Activated T-helper 2 cell treated with anti-CD3 and anti-CD28 coated beads, Interferon-gamma antibody, Interleukin-2, Interleukin-4, amounts not matched to agents 10 μg/mL and 5 μg/mL and 100 μg/mL, durations not matched to agents 14 hours and 24 hours and 36 hours (primary cell): ENCODE results near the gene AOPEP. TPM values are rescaled to one million over a fixed set of nuclear protein-coding genes. Genes with fewer than 3 reads are reported as not detected.

Source experiments
- DNase-seq: peaks from one replicate; pipeline ENCODE4 v3.0.0; 2021; ENCODE audit warnings: low spot score
- H3K27ac Mint-ChIP-seq: one replicate; pipeline ENCODE4 v1.8.0; 2021; ENCODE audit warnings: mixed read lengths
- H3K27me3 Mint-ChIP-seq: one replicate; pipeline ENCODE4 v1.8.0; 2021; ENCODE audit warnings: low read depth, mixed read lengths
- H3K36me3 Mint-ChIP-seq: one replicate; pipeline ENCODE4 v1.8.0; 2021; ENCODE audit warnings: low read depth, mixed read lengths
- H3K4me1 Mint-ChIP-seq: one replicate; pipeline ENCODE4 v1.8.0; 2021; ENCODE audit warnings: low read depth, mixed read lengths
- H3K4me3 Mint-ChIP-seq: one replicate; pipeline ENCODE4 v1.8.0; 2021; ENCODE audit warnings: low read depth, mild to moderate bottlenecking, moderate library complexity, mixed read lengths
- H3K9me3 Mint-ChIP-seq: one replicate; pipeline ENCODE4 v1.8.0; 2021; ENCODE audit warnings: mixed read lengths
- intact Hi-C: fragments of 100-400 bp; cut with micrococcal nuclease; formaldehyde crosslinking; loops from one replicate; pipeline ENCODE4 v1.15.1; 2023
- total RNA-seq: library from RNA; stranded (reverse); gene quantifications from 2 replicates; pipeline ENCODE4 v1.2.3, GENCODE V29; 2022

Gene AOPEP
- total RNA-seq, 1 donor from 2014 or later = 24.6 TPM

DNA sequence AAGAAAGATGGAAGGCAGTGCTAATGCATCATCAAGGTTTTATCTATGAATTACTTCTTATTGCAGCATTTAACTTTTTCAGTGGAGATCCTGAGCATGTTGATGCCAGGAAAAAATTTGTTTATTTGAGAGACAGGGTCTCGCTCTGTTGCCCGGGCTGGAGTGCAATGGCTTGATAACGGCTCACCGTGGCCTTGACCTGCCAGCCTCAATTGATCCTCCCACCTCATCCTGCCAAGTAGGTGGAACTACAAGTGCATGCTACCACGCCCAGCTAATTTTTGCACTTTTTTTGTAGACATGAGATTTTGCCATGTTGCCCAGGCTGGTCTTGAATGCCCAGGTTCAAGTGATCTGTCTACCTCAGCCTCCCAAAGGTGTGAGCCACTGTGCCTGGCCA is 47.2 kb downstream of the AOPEP start:
- no peak for DNase-seq
- Mint-ChIP-seq H3K9me3 (no peaks in the 10 kb centered on the region), H3K36me3 (peaks cover 5% of the 10 kb centered on the region), H3K27ac (no peak overlapping the region), H3K4me1 (peaks cover 14% of the 10 kb centered on the region), H3K4me3 (no peak overlapping the region), H3K27me3 (no peaks in the 10 kb centered on the region)
- intact Hi-C loops = no loop called here

DNA sequence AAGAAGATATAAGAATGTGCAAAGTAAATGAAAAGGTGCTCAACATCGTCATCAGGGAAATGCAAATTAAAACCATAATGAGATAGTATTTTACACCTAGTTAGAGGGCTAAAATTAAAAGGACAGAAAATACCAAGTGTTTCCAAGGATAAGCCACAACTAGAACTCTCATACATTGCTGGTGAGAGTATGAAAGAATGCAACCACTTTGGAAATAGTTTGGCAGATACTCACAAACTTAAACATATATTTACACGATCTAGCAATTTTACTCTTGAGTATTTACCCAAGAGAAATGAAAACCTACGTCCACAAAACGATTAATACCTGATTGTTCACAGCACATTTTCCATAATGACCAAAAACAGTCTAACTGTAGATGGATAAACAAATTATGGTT is 51.5 kb downstream of the AOPEP start:
- Mint-ChIP-seq H3K9me3 (no peaks in the 10 kb centered on the region), H3K27me3 (no peaks in the 10 kb centered on the region), H3K36me3 (peaks cover 3% of the 10 kb centered on the region), H3K4me1 (peaks cover 9% of the 10 kb centered on the region), H3K27ac (no peak overlapping the region), H3K4me3 (no peak overlapping the region)
- intact Hi-C loops = no loop called here
- DNase-seq = no peak

DNA sequence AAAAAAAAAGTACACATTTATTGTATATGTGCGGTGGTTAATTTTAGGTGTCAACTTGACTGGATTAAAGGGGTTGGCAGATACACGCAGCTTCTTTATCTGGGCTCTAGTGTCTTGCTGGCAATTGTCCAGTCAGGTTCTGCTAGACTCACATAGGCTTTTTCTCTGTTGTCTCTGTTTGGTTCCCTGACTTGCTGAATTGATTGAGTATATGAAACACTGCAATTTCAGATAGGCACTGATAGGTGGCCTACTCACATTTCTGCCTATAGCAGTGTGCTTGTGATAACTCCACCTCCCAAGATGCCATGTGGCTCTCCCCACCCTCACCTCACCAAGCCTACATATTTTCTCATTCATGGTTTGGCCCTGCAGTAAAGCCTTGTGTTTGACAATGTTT is 52.5 kb downstream of the AOPEP start:
- H3K9me3 Mint-ChIP-seq = no peaks in the 10 kb centered on the region
- no peak for DNase-seq
- no peaks in the 10 kb centered on the region for H3K27me3 Mint-ChIP-seq
- peaks cover 13% of the 10 kb centered on the region for H3K4me1 Mint-ChIP-seq
- H3K27ac Mint-ChIP-seq = no peak overlapping the region
- intact Hi-C loops = no loop called here
- H3K36me3 Mint-ChIP-seq = no peaks in the 10 kb centered on the region
- no peak overlapping the region for H3K4me3 Mint-ChIP-seq

DNA sequence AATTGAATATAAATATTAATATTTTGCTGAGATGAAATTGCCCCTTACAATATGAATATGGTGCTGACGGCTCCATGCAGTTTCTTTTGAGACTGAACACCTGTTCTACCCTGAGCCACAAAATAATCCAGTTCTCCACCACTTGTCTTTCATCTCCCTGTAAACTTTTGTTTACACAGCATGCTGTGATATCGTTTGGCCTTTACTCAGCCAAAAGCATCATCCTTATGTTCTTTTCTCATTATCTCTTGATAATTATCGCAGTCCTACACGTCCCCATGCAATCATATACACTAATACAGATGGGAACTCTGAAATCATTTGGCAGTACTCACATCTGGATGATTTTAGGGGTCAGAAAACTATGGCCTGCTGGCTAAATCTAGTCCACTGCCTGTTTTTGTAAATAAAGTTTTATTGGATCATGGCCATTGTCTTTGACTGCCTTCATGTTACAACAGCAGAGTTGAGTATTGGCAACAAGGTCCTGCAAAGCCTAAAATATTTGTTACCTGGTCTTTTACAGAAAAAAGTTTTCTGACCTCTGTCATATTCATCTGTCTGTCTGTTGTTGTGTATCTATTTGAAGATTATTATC is 53.3 kb downstream of the AOPEP start:
- Mint-ChIP-seq H3K4me1 (peaks cover 13% of the 10 kb centered on the region), H3K9me3 (no peaks in the 10 kb centered on the region), H3K36me3 (no peaks in the 10 kb centered on the region), H3K27ac (no peak overlapping the region), H3K27me3 (no peaks in the 10 kb centered on the region), H3K4me3 (no peak overlapping the region)
- DNase-seq = no peak
- intact Hi-C loops = loop anchor here (2.0 kb wide), 1 partner anchor 229 kb away; no protein-coding TSS in a partner anchor

DNA sequence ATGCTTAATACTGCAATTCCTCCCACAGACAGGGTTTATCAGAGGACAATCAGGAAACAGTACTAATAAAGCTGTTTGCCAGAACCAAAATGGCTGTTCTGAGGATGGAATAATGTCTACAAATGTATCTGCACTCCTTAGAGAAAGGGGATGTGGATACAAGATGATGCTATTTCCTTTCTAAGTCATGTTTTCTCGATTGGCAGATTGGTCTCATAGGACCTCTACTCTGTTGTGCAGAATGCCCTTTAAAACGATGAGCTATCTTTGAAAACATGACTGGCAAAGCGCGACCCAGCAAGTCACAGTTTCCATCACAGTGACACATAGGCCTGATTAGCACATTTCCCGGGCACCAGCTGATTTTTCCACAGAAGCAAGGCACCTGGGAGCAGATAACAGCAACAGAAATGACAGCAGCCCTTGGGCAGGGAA is 54.0 kb downstream of the AOPEP start:
- no peaks in the 10 kb centered on the region for H3K9me3 Mint-ChIP-seq

DNA sequence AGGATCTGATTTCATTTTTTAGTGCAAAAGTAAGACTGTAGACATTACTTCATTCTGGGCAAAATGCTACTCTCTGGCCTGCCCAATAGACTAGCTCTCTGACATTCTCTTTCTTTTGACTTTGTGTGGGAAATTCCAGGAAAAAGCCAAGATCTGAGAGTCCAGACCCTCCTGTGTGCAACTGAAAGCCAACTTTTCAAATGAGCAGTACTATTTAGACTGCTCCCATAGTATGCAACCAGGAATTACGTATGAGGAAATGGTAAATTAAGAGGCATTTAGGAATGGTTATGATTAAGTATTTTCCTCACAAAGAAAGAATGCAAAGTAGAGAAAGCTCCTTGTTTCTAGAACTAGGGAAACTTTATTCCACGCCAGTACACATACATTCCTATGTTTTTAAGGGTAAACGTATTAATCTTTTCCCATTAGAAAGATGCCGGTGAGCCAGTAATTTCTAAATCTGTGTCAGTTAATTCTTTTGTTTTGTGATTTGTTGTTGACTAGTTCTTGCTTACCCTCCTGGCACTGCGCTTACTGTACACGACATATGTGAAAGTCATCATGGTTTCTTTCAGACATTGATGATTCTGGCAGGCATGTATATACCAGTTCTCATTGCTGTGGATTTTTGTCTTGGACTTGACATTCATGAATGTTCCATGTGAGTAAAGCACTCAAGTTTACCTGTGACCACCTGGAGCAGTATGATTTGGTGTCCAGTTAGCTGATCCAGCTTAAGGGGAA is 56.0 kb downstream of the AOPEP start:
- no peaks in the 10 kb centered on the region for H3K27me3 Mint-ChIP-seq
- H3K9me3 Mint-ChIP-seq = no peaks in the 10 kb centered on the region
- no peaks in the 10 kb centered on the region for H3K36me3 Mint-ChIP-seq
- H3K27ac Mint-ChIP-seq = no peak overlapping the region
- DNase-seq = no peak
- H3K4me3 Mint-ChIP-seq = no peak overlapping the region
- H3K4me1 Mint-ChIP-seq = peaks cover 17% of the 10 kb centered on the region
- intact Hi-C loops = loop anchor here (1.0 kb wide), 1 partner anchor 349 kb away; no protein-coding TSS in a partner anchor

More for the DNA sequence above, 54.0 kb downstream of the AOPEP start:
- no peak for DNase-seq
- peaks cover 13% of the 10 kb centered on the region for H3K4me1 Mint-ChIP-seq
- no peak overlapping the region for H3K4me3 Mint-ChIP-seq
- H3K36me3 Mint-ChIP-seq = no peaks in the 10 kb centered on the region
- H3K27ac Mint-ChIP-seq = no peak overlapping the region
- H3K27me3 Mint-ChIP-seq = no peaks in the 10 kb centered on the region
- intact Hi-C loops = loop anchor here (2.0 kb wide), 1 partner anchor 228 kb away; no protein-coding TSS in a partner anchor

DNA sequence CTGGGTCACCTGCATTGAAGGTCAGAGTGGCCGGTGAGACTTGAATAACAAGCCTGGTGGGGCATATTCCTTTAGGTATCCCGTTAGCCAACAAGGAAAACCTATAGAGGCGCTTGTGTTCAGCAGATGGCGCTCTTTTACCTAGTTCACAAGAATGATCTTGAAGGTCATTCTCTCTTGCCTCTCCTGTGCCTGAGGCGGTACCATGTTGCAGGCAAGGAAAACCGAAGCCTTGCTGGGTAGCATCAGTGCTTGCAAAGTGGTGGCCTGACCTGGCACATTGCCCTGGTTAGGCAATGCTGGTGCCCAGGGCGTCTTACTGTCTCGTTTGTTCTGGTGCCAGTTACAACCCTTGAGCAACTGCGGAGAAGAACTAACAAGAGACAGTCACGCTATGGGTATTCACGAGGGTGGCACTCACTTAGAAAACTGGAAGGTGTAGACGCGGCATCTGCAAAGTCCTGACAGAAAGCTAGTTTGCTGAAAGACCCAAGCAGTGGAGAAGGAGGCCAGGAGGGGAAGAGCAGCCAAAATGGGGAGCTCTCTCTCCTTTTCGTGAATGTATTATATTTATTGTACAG is 56.7 kb downstream of the AOPEP start:
- H3K4me1 Mint-ChIP-seq = peaks cover 17% of the 10 kb centered on the region
- H3K36me3 Mint-ChIP-seq = no peaks in the 10 kb centered on the region
- H3K9me3 Mint-ChIP-seq = no peaks in the 10 kb centered on the region
- DNase-seq = peak; percentile 10
- H3K27me3 Mint-ChIP-seq = no peaks in the 10 kb centered on the region
- no peak overlapping the region for H3K4me3 Mint-ChIP-seq
- H3K27ac Mint-ChIP-seq = no peak overlapping the region
- intact Hi-C loops = loop anchor here (1.0 kb wide), 1 partner anchor 348 kb away; no protein-coding TSS in a partner anchor

DNA sequence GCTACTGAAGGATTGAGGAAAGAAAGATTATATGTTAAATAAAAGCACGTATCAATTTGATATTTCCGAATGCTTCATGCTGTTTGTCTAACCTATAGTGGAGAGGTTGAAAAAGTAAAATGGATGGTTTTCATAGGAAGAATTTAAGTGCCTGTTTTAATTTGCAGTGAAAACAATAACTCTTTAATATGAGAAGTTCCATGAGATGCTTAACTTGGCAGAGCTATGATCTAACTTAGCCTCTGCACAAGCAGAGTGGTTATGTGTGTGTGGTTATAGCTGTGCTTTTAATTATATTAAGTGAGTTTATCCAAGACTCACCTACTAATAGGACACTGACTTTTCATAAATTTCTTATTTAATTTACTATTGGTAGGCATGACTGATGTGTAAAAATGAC is 57.4 kb downstream of the AOPEP start:
- H3K27me3 Mint-ChIP-seq = no peaks in the 10 kb centered on the region

DNA sequence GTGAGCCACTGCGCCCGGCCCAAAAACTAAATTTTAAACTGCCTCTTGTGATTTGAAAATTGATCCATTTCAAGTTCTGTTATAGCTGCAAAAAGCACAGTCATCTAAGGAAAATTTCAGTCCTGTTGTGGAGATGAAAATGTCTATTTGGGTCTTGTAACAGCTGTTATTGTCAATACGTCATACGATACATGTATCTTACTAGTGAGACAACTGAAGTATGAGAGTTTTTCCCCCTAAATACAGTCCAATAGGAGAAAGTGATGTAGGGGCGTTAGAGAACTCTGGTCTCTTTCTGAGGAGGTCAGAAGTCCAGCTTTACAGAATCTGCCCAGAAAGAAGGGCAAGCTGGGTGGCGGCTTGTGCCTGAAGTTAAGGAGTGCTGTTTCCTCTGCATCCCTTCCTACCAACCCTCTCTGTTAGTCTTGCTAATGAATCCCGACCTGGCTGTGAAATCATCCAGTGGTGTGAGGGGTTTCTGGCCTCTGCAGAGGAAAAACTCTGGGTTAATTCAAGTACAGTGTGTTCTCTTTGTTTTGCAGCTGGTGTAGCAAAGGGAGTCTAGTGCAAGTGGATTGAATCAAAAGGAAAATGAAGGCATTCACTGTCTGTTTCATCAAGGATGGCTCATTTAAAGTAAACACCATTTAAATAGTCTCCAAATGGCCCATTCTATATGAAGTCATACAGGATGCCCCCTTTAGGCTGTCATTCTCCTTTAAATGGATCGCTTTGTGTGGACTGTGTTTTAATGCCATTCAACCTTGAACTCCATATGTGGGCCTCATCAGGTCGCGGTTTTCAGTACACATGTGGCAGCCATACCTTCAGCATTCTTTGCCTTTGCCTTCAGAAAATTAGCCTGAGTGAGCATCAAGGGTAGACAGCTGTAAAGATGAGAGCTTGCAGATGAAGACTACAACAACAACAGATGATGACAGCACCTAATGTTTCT is 59.0 kb downstream of the AOPEP start:
- Mint-ChIP-seq H3K27me3 (no peaks in the 10 kb centered on the region), H3K4me1 (peaks cover 11% of the 10 kb centered on the region), H3K9me3 (no peaks in the 10 kb centered on the region), H3K27ac (no peak overlapping the region), H3K4me3 (no peak overlapping the region), H3K36me3 (no peaks in the 10 kb centered on the region)
- DNase-seq = no peak
- intact Hi-C loops = no loop called here

More for the DNA sequence above, 57.4 kb downstream of the AOPEP start:
- DNase-seq = no peak
- H3K27ac Mint-ChIP-seq = no peak overlapping the region
- H3K4me3 Mint-ChIP-seq = no peak overlapping the region
- intact Hi-C loops = loop anchor here (1.0 kb wide), 1 partner anchor 347 kb away; no protein-coding TSS in a partner anchor
- no peaks in the 10 kb centered on the region for H3K9me3 Mint-ChIP-seq
- peaks cover 17% of the 10 kb centered on the region for H3K4me1 Mint-ChIP-seq
- H3K36me3 Mint-ChIP-seq = no peaks in the 10 kb centered on the region

DNA sequence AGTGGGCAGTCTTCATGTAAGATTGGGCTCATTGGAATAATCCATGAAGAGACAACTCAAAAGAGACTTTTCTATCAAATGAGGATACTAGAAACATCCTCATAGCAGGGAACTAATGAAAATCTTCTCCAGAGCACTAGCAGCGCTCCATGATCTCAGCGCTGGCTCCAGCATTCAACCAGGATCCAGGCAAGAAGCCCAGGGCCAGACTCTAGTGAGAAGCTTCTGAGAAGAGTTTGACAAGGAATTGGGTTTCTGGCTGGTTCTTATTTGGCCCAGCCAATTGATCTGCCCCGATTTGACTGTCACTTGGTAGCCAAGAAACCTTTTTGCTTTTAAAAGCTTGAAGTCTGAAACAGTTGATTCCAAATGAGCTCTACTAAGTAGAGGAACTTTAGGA is 60.1 kb downstream of the AOPEP start:
- no peaks in the 10 kb centered on the region for H3K36me3 Mint-ChIP-seq
- H3K27ac Mint-ChIP-seq = no peak overlapping the region
- H3K27me3 Mint-ChIP-seq = no peaks in the 10 kb centered on the region
- no peaks in the 10 kb centered on the region for H3K9me3 Mint-ChIP-seq
- peaks cover 8% of the 10 kb centered on the region for H3K4me1 Mint-ChIP-seq
- no peak overlapping the region for H3K4me3 Mint-ChIP-seq
- no peak for DNase-seq
- intact Hi-C loops = no loop called here

DNA sequence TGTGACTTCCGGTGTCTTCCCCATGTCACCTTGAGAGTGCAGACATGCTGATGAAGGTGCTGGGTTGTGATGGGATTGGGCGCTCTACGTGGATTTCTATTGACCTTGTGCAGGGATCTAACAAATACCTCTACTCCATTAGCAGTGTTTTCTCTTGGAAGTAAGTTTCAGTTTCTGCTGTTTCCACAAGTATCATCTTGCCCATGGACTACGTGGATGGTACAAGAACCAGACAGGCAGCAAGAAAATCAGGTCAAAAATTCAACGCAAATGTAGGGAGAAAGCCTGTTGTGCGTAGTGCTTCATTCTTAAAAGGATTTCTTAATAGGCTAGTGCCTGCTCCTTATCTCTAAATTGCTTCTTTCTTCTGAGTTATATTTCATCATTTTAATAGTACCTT is 60.8 kb downstream of the AOPEP start:
- H3K4me1 Mint-ChIP-seq = peaks cover 8% of the 10 kb centered on the region
- DNase-seq = no peak
- H3K27ac Mint-ChIP-seq = no peak overlapping the region
- H3K9me3 Mint-ChIP-seq = no peaks in the 10 kb centered on the region
- H3K27me3 Mint-ChIP-seq = no peaks in the 10 kb centered on the region
- no peaks in the 10 kb centered on the region for H3K36me3 Mint-ChIP-seq
- intact Hi-C loops = no loop called here
- no peak overlapping the region for H3K4me3 Mint-ChIP-seq

DNA sequence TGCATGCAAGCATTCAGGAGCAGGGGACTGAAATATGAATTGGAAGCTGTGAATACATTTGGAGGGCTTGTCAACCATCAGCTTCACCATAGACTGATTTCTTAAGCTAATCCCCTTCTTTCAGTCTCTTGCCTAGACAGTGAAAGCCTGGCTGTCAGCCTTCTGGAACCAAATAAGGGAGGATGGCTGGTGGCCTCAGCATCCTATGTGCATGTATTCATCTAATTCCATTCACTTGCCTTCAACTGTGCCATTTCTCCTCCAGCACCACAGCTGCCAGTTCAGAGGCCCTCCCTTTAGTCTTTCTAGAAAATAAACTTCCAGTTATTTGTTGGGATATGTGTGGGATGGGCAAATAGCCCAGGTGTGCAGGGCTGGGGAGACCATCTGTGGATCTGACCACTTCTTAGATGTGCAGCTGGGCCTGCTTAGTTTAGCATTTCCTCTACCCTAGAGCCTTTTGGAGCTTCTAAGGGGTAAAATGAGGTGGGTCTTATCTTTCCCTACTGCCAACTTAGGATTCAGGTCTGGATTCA is 62.1 kb downstream of the AOPEP start:
- DNase-seq = no peak
- Mint-ChIP-seq H3K36me3 (peaks cover 6% of the 10 kb centered on the region), H3K27me3 (no peaks in the 10 kb centered on the region), H3K4me3 (no peak overlapping the region), H3K4me1 (peaks cover 4% of the 10 kb centered on the region), H3K9me3 (no peaks in the 10 kb centered on the region), H3K27ac (no peak overlapping the region)
- intact Hi-C loops = no loop called here
